ENCODE data around the gene FBXL13.
A peak's percentile ranks its signal among the peaks of the same experiment; 100 is the strongest.

Gene FBXL13

DNA sequence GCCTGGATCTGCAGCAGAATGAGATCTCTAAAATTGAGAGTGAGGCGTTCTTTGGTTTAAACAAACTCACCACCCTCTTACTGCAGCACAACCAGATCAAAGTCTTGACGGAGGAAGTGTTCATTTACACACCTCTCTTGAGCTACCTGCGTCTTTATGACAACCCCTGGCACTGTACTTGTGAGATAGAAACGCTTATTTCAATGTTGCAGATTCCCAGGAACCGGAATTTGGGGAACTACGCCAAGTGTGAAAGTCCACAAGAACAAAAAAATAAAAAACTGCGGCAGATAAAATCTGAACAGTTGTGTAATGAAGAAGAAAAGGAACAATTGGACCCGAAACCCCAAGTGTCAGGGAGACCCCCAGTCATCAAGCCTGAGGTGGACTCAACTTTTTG is 140.4 kb downstream of the FBXL13 start:
- peaks cover 0 to 38% (median 23%) of the 10 kb centered on the region in 5 donors for H3K4me1 ChIP-seq (ENCODE audit: control insufficient read depth in 5 of 5, insufficient read depth in 5 of 5, low read length in 5 of 5)
- H3K4me3 ChIP-seq (ENCODE audit: low read depth in 1 of 5, low read length in 5 of 5): peak overlapping the region; percentile 13 to 60 (median 57)
- no peaks in the 10 kb centered on the region for H3K27me3 ChIP-seq (ENCODE audit: control insufficient read depth in 5 of 5, insufficient read depth in 4 of 5, low read length in 5 of 5)
- H3K9me3 ChIP-seq (ENCODE audit: control insufficient read depth in 5 of 5, low read length in 5 of 5): no peaks in the 10 kb centered on the region
- no peaks in the 10 kb centered on the region for H3K36me3 ChIP-seq (ENCODE audit: control insufficient read depth in 5 of 5, insufficient read depth in 5 of 5, low read length in 5 of 5)
- H3K27ac ChIP-seq (ENCODE audit: low read depth, low read length): peak overlapping the region; percentile 71
- H3K9ac ChIP-seq (ENCODE audit: low read length in 5 of 5): peak overlapping the region in 3 of 5 donors; percentile 31 to 61 (median 35)

DNA sequence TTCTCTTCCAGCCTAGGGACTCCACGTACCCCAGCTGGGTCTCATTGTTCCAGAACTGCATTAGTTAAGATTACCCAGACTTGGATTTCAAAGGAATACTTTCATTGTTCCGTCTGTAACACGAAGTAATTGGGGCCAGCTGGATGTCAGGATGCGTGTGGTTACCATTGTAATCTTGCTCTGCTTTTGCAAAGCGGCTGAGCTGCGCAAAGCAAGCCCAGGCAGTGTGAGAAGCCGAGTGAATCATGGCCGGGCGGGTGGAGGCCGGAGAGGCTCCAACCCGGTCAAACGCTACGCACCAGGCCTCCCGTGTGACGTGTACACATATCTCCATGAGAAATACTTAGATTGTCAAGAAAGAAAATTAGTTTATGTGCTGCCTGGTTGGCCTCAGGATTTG is 140.8 kb downstream of the FBXL13 start:
- H3K27ac ChIP-seq (ENCODE audit: low read depth, low read length): peak overlapping the region; percentile 71
- H3K9ac ChIP-seq (ENCODE audit: low read length in 5 of 5): peak overlapping the region in 3 of 5 donors; percentile 20 to 61 (median 31)
- H3K4me3 ChIP-seq (ENCODE audit: low read depth in 1 of 5, low read length in 5 of 5): peak overlapping the region; percentile 13 to 60 (median 57)
- H3K36me3 ChIP-seq (ENCODE audit: control insufficient read depth in 5 of 5, insufficient read depth in 5 of 5, low read length in 5 of 5): no peaks in the 10 kb centered on the region
- no peaks in the 10 kb centered on the region for H3K27me3 ChIP-seq (ENCODE audit: control insufficient read depth in 5 of 5, insufficient read depth in 4 of 5, low read length in 5 of 5)
- H3K4me1 ChIP-seq (ENCODE audit: control insufficient read depth in 5 of 5, insufficient read depth in 5 of 5, low read length in 5 of 5): peaks cover 0 to 34% (median 23%) of the 10 kb centered on the region in 5 donors
- no peaks in the 10 kb centered on the region for H3K9me3 ChIP-seq (ENCODE audit: control insufficient read depth in 5 of 5, low read length in 5 of 5)

DNA sequence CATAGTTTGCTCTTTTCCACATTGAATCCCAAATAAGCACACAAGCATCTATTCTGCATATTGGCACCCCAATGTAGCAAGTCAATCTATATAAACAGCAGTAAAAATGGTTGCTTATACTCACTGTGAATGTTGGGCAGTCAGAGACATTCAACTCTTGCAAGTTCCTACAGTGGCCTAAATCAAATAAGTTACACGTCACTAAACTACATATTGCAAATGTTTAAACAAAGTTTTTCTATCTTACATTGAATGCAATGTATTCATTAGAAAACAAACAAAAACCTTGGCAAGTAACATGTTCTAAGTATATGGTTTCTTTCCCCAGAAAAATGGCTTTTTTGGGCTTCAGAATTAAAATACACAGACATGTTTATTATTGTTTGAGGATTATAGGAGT is 142.8 kb downstream of the FBXL13 start:
- Histone ChIP-seq H3K36me3 (ENCODE audit: control insufficient read depth in 5 of 5, insufficient read depth in 5 of 5, low read length in 5 of 5) (no peaks in the 10 kb centered on the region), H3K9me3 (ENCODE audit: control insufficient read depth in 5 of 5, low read length in 5 of 5) (no peaks in the 10 kb centered on the region), H3K4me3 (ENCODE audit: low read depth in 1 of 5, low read length in 5 of 5) (no peak overlapping the region), H3K9ac (ENCODE audit: low read length in 5 of 5) (no peak overlapping the region), H3K27ac (ENCODE audit: low read depth, low read length) (no peak overlapping the region), H3K27me3 (ENCODE audit: control insufficient read depth in 5 of 5, insufficient read depth in 4 of 5, low read length in 5 of 5) (no peaks in the 10 kb centered on the region), H3K4me1 (ENCODE audit: control insufficient read depth in 5 of 5, insufficient read depth in 5 of 5, low read length in 5 of 5) (peaks cover 0 to 23% (median 18%) of the 10 kb centered on the region in 5 donors)

DNA sequence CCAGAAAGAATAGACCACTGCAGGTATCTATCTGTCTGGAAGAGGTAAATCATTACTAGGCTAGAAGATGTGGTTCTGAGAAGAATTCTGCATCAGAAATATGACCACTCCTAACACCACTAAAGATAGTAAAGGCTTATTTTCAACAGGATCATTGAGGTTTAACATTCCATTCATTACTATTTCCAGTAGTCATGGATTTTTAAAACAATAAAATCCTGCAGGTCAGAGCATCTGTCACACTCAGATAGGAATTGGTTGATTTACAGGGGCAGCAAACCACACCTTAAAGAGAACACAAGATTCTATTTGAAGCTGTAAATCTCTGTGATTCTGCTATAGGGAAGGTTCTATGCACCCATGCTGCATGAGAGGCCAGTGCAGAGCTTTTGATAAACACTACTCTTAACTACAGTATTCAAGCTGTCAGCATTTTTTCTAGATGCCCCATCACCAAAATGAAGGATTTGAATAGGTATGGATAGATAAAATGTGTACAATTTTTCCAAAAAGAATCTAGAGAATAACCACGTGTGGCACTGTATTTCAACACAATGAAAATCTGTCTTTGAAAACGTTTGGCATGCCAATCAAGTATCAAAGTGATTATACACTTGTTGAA is 147.2 kb downstream of the FBXL13 start:
- Histone ChIP-seq H3K9me3 (ENCODE audit: control insufficient read depth in 5 of 5, low read length in 5 of 5) (no peaks in the 10 kb centered on the region), H3K27ac (ENCODE audit: low read depth, low read length) (no peak overlapping the region), H3K4me1 (ENCODE audit: control insufficient read depth in 5 of 5, insufficient read depth in 5 of 5, low read length in 5 of 5) (no peaks in the 10 kb centered on the region), H3K4me3 (ENCODE audit: low read depth in 1 of 5, low read length in 5 of 5) (no peak overlapping the region), H3K9ac (ENCODE audit: low read length in 5 of 5) (no peak overlapping the region), H3K36me3 (ENCODE audit: control insufficient read depth in 5 of 5, insufficient read depth in 5 of 5, low read length in 5 of 5) (no peaks in the 10 kb centered on the region), H3K27me3 (ENCODE audit: control insufficient read depth in 5 of 5, insufficient read depth in 4 of 5, low read length in 5 of 5) (no peaks in the 10 kb centered on the region)

DNA sequence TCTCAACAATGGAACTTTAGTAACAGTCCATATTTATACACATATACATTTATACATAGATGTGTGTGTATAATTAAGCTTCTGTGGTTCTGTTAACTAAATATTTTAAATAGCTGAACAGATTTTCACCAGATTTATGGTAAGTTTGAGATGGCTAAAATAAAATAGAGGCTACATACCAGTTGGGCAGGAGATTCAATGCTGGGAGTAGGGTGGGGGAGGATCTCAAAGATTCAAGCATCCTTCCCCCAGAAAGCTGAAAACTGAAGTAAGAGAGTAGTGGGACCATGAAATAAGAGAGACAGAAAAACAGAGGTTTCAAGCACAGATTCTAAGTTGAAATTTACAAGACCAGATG is 147.8 kb downstream of the FBXL13 start:
- Histone ChIP-seq H3K9me3 (ENCODE audit: control insufficient read depth in 5 of 5, low read length in 5 of 5) (no peaks in the 10 kb centered on the region), H3K27ac (ENCODE audit: low read depth, low read length) (no peak overlapping the region), H3K4me3 (ENCODE audit: low read depth in 1 of 5, low read length in 5 of 5) (no peak overlapping the region), H3K9ac (ENCODE audit: low read length in 5 of 5) (no peak overlapping the region), H3K36me3 (ENCODE audit: control insufficient read depth in 5 of 5, insufficient read depth in 5 of 5, low read length in 5 of 5) (no peaks in the 10 kb centered on the region), H3K4me1 (ENCODE audit: control insufficient read depth in 5 of 5, insufficient read depth in 5 of 5, low read length in 5 of 5) (no peaks in the 10 kb centered on the region), H3K27me3 (ENCODE audit: control insufficient read depth in 5 of 5, insufficient read depth in 4 of 5, low read length in 5 of 5) (no peaks in the 10 kb centered on the region)

DNA sequence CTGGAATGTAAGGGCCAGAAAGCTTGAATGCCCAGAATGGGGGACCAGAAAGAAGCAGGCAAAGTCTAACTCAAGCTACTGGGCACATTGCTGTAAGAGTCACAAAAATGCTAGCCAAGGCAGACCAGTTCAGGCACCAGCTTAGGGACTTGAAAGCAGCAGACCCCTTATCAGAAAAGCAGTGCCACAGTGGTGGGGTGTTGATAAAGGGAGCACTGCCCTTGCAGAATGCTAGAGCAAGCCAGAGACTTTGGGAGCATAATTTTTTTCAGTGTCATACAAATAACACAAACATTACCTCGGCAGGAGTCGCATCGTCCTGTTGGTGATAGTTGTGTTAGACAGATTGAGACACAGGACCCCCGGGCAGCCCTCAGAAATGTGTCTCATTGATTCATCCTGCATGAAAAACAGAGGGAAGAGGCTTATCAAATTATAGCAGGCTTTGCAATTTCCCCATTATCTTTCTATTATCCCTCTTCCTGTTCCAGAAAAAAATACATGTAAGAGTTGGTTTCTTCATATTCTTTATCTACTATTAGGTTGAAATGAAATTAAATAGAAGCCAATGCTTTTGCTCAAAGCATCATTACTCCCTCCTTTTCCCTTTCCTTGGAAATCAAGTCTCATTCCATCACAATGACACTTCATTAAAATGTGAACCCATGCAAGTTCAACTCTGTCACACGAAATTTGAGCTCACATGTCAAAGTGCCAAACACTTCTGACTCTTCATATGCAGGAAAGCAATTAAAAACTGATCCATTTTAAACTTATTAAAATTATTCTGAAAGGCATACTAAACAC is 148.4 kb downstream of the FBXL13 start:
- H3K27me3 ChIP-seq (ENCODE audit: control insufficient read depth in 5 of 5, insufficient read depth in 4 of 5, low read length in 5 of 5): no peaks in the 10 kb centered on the region
- no peak overlapping the region for H3K4me3 ChIP-seq (ENCODE audit: low read depth in 1 of 5, low read length in 5 of 5)
- H3K36me3 ChIP-seq (ENCODE audit: control insufficient read depth in 5 of 5, insufficient read depth in 5 of 5, low read length in 5 of 5): no peaks in the 10 kb centered on the region
- no peak overlapping the region for H3K27ac ChIP-seq (ENCODE audit: low read depth, low read length)
- H3K9ac ChIP-seq (ENCODE audit: low read length in 5 of 5): no peak overlapping the region
- no peaks in the 10 kb centered on the region for H3K9me3 ChIP-seq (ENCODE audit: control insufficient read depth in 5 of 5, low read length in 5 of 5)
- H3K4me1 ChIP-seq (ENCODE audit: control insufficient read depth in 5 of 5, insufficient read depth in 5 of 5, low read length in 5 of 5): no peaks in the 10 kb centered on the region

DNA sequence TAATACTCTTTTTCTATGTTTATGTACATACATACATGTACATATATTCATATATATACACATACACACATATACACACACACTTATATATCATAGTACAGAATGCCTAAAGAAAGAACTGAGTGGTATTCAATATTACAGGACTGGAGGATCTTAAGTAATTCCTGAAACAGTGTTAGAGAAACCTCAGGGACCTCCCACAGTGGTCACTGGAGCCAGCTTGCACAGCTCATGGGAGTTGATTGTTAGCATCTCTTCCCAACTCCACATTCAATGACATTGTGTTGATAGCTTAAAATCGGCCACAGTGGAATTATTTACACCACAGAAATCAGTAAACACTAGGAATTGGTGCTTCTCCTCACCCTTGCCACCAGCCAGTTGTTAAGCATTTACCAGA is 155.8 kb downstream of the FBXL13 start:
- Histone ChIP-seq H3K4me1 (ENCODE audit: control insufficient read depth in 5 of 5, insufficient read depth in 5 of 5, low read length in 5 of 5) (peaks cover 0 to 11% (median 3%) of the 10 kb centered on the region in 5 donors), H3K36me3 (ENCODE audit: control insufficient read depth in 5 of 5, insufficient read depth in 5 of 5, low read length in 5 of 5) (no peaks in the 10 kb centered on the region), H3K4me3 (ENCODE audit: low read depth in 1 of 5, low read length in 5 of 5) (no peak overlapping the region), H3K27ac (ENCODE audit: low read depth, low read length) (no peak overlapping the region), H3K9me3 (ENCODE audit: control insufficient read depth in 5 of 5, low read length in 5 of 5) (no peaks in the 10 kb centered on the region), H3K9ac (ENCODE audit: low read length in 5 of 5) (no peak overlapping the region), H3K27me3 (ENCODE audit: control insufficient read depth in 5 of 5, insufficient read depth in 4 of 5, low read length in 5 of 5) (no peaks in the 10 kb centered on the region)

DNA sequence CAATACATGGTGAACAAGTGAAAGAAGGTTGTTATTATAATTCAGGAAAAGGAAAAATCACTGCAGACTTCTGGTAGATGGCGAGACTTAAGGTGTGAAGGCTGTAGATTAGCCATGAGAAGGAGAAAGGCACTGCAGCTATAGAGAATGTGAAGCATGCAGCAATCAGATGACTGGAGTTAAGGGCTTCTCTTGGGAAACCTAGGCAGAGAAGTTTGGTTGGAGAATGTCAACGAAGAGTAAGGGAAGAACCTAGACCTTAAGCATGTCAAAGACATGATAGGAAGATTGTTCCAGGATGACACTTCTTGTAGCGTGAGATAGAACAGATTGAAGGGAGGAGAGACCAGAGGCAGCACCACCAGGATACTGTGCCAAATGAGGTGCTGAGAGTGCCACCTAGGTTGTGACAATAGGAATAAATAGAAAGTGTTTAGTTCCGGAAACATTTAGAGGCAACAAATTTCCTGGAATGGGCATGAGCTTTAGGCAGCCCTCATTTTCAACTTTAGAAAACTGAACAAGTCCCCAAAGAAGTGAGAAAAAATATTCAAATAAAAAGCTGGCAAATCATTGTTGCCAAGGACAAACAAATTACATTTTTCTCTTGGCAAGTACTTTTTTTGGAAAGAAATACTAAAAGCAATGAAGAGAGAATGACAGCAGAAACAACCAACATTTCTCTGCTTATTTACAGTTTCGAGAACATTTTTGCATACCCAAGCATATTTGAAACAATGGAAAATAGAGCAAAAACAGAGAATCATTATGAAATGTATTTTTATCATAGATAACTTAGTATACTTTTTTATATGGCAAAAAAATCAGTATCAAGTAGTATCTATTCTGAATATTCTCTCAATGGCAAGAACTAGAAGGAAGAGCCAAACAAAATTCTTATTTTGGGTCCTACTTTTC is 156.9 kb downstream of the FBXL13 start:
- H3K9ac ChIP-seq (ENCODE audit: low read length in 5 of 5): no peak overlapping the region
- H3K27ac ChIP-seq (ENCODE audit: low read depth, low read length): no peak overlapping the region
- H3K9me3 ChIP-seq (ENCODE audit: control insufficient read depth in 5 of 5, low read length in 5 of 5): no peaks in the 10 kb centered on the region
- no peaks in the 10 kb centered on the region for H3K27me3 ChIP-seq (ENCODE audit: control insufficient read depth in 5 of 5, insufficient read depth in 4 of 5, low read length in 5 of 5)
- H3K36me3 ChIP-seq (ENCODE audit: control insufficient read depth in 5 of 5, insufficient read depth in 5 of 5, low read length in 5 of 5): no peaks in the 10 kb centered on the region
- no peak overlapping the region for H3K4me3 ChIP-seq (ENCODE audit: low read depth in 1 of 5, low read length in 5 of 5)
- peaks cover 0 to 13% (median 9%) of the 10 kb centered on the region in 5 donors for H3K4me1 ChIP-seq (ENCODE audit: control insufficient read depth in 5 of 5, insufficient read depth in 5 of 5, low read length in 5 of 5)

DNA sequence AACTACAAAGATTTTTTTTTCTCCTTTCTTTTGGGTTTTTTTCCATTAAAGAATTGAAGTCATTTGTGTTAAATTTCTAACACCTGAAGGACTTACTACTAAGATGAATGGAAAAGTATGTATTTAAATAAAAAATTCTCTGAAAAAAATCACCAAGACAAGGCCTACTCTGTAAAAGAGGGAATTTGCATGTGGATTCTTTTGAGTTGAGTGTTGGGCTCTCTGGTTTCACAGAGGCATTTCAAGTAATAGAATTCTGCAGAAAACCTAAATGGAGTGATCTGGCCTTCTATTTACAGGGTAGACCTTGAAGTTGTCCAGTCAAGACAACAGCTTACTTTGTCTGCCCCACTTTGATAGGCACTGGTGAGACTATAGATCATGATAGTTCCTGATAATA is 157.7 kb downstream of the FBXL13 start:
- H3K27ac ChIP-seq (ENCODE audit: low read depth, low read length): no peak overlapping the region
- H3K9me3 ChIP-seq (ENCODE audit: control insufficient read depth in 5 of 5, low read length in 5 of 5): no peaks in the 10 kb centered on the region
- H3K4me3 ChIP-seq (ENCODE audit: low read depth in 1 of 5, low read length in 5 of 5): no peak overlapping the region
- no peak overlapping the region for H3K9ac ChIP-seq (ENCODE audit: low read length in 5 of 5)
- peaks cover 0 to 14% (median 11%) of the 10 kb centered on the region in 5 donors for H3K4me1 ChIP-seq (ENCODE audit: control insufficient read depth in 5 of 5, insufficient read depth in 5 of 5, low read length in 5 of 5)
- no peaks in the 10 kb centered on the region for H3K36me3 ChIP-seq (ENCODE audit: control insufficient read depth in 5 of 5, insufficient read depth in 5 of 5, low read length in 5 of 5)
- H3K27me3 ChIP-seq (ENCODE audit: control insufficient read depth in 5 of 5, insufficient read depth in 4 of 5, low read length in 5 of 5): no peaks in the 10 kb centered on the region

DNA sequence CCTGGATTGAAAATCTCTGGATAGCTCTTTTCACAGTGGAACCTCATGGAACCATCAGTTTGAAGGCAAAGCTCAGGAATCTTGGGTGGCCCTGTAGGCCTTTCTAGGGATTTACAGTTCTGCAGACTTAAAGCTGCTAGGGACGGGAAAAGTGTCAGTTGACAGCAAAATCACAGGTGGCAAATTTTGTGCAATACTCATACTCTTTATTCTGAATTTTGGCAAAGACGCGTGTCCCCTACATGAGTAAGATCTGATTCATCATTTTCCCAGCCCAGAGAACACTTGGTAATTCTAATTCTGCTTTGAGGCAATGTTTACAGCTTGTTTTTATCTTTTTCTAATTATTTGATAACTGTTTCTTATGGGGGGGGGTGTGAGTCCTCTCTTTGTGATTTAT is 158.2 kb downstream of the FBXL13 start:
- no peak overlapping the region for H3K9ac ChIP-seq (ENCODE audit: low read length in 5 of 5)
- H3K27me3 ChIP-seq (ENCODE audit: control insufficient read depth in 5 of 5, insufficient read depth in 4 of 5, low read length in 5 of 5): no peaks in the 10 kb centered on the region
- peaks cover 0 to 14% (median 11%) of the 10 kb centered on the region in 5 donors for H3K4me1 ChIP-seq (ENCODE audit: control insufficient read depth in 5 of 5, insufficient read depth in 5 of 5, low read length in 5 of 5)
- no peak overlapping the region for H3K4me3 ChIP-seq (ENCODE audit: low read depth in 1 of 5, low read length in 5 of 5)
- no peaks in the 10 kb centered on the region for H3K9me3 ChIP-seq (ENCODE audit: control insufficient read depth in 5 of 5, low read length in 5 of 5)
- no peaks in the 10 kb centered on the region for H3K36me3 ChIP-seq (ENCODE audit: control insufficient read depth in 5 of 5, insufficient read depth in 5 of 5, low read length in 5 of 5)
- H3K27ac ChIP-seq (ENCODE audit: low read depth, low read length): no peak overlapping the region

Data from subcutaneous abdominal adipose tissue (tissue), 5 donors.